GM18519 (cell line): Measurements from ENCODE around the gene TMEM108.

Experiments used
- ATAC-seq: cut with Tn5 transposase; IDR thresholded peaks from one replicate; pipeline ENCODE4 v1.9.1; 2021; ENCODE audit warnings: mild to moderate bottlenecking, moderate library complexity; ENCODE audit not compliant: unreplicated experiment, low FRiP score

The TMEM108 gene

GRCh38 chr3:133159498-133160475 lies 121.6 kb downstream of the TMEM108 start:
- no peak for ATAC-seq

- no peak for ATAC-seq
These were observed 123.5 kb downstream of the TMEM108 start for GRCh38 chr3:133161656-133162055.

- ATAC-seq, result no peak
These were observed 124.1 kb downstream of the TMEM108 start for GRCh38 chr3:133162265-133162664.

GRCh38 chr3:133162670-133163305 lies 124.6 kb downstream of the TMEM108 start:
- ATAC-seq, result no peak

- ATAC-seq, result no peak
These were observed 129.3 kb downstream of the TMEM108 start for GRCh38 chr3:133167340-133168024.

GRCh38 chr3:133168025-133168401 lies 129.8 kb downstream of the TMEM108 start:
- no peak for ATAC-seq

GRCh38 chr3:133169331-133170068 lies 131.3 kb downstream of the TMEM108 start:
- no peak for ATAC-seq

- no peak for ATAC-seq
These were observed 133.6 kb downstream of the TMEM108 start for GRCh38 chr3:133171831-133172230.

GRCh38 chr3:133181392-133182150 lies 143.4 kb downstream of the TMEM108 start:
- no peak for ATAC-seq

GRCh38 chr3:133187870-133188379 lies 149.7 kb downstream of the TMEM108 start:
- no peak for ATAC-seq

- no peak for ATAC-seq
These were observed 150.8 kb downstream of the TMEM108 start for GRCh38 chr3:133188996-133189395.

- no peak for ATAC-seq
These were observed 151.7 kb downstream of the TMEM108 start for GRCh38 chr3:133189893-133190292.

GRCh38 chr3:133191818-133192217 lies 153.6 kb downstream of the TMEM108 start:
- ATAC-seq, result no peak

GRCh38 chr3:133192363-133192945 lies 154.3 kb downstream of the TMEM108 start:
- ATAC-seq, result no peak

GRCh38 chr3:133192967-133193366 lies 154.8 kb downstream of the TMEM108 start:
- ATAC-seq, result no peak

GRCh38 chr3:133196527-133196926 lies 158.3 kb downstream of the TMEM108 start:
- no peak for ATAC-seq

GRCh38 chr3:133197619-133198018 lies 159.4 kb downstream of the TMEM108 start:
- peak; percentile 51 for ATAC-seq

- no peak for ATAC-seq
These were observed 168.7 kb downstream of the TMEM108 start for GRCh38 chr3:133206921-133207320.

- ATAC-seq, result no peak
These were observed 170.0 kb downstream of the TMEM108 start for GRCh38 chr3:133208184-133208583.
